B cell (primary cell): ENCODE results near the gene EHD1.

Source experiments
- CTCF ChIP-seq: fragments of 200-600 bp; IDR thresholded peaks from one replicate; pipeline ENCODE4 v1.8.0; 2022; ENCODE audit warnings: antibody characterized with exemption, mild to moderate bottlenecking
- EZH2 ChIP-seq: IDR thresholded peaks from 2 replicates; pipeline ENCODE4 v1.6.1; 2012; ENCODE audit warnings: borderline replicate concordance, low read depth, mild to moderate bottlenecking, moderate library complexity, low read length; ENCODE audit not compliant: insufficient read depth, poor library complexity, severe bottlenecking

- TF ChIP-seq CTCF (no peak), EZH2 (no peak)
Observed at GRCh38 chr11:64905516-64906313, 27.3 kb upstream of the EHD1 start.
